OCI-LY3 (cell line): ENCODE measurements around the gene UQCC3.
A peak's percentile ranks its signal among the peaks of the same experiment; 100 is the strongest.

ENCODE experiments used
- H2AFZ ChIP-seq: fragments of 200-600, 300-600 bp; shearing (Covaris generic); 2 replicates; pipeline ENCODE4 v1.6.0; 2014; ENCODE audit warnings: antibody characterized with exemption, low read depth, low read length
- H3K27ac ChIP-seq: fragments of 200-600, 300-600 bp; sonication (generic); 2 replicates; pipeline ENCODE4 v1.5.1; 2014; ENCODE audit warnings: mild to moderate bottlenecking, low read length, moderate library complexity, mixed read lengths
- H3K27me3 ChIP-seq: fragments of 200-600, 300-600 bp; sonication (generic); 2 replicates; pipeline ENCODE4 v1.6.1; 2014; ENCODE audit warnings: low read depth, low read length, mixed read lengths
- H3K36me3 ChIP-seq: fragments of 200-600, 300-600 bp; sonication (generic); replicated peaks from 2 replicates; pipeline ENCODE3; 2014; ENCODE audit warnings: low read depth, low read length, mixed read lengths
- H3K4me1 ChIP-seq: fragments of 300-600, 200-600 bp; sonication (generic); 2 replicates; pipeline ENCODE4 v1.6.1; 2014; ENCODE audit warnings: low read length, mixed read lengths
- H3K4me2 ChIP-seq: fragments of 200-600, 300-600 bp; sonication (generic); 2 replicates; pipeline ENCODE4 v1.6.1; 2014; ENCODE audit warnings: low read length, mixed read lengths
- H3K4me3 ChIP-seq: fragments of 300-600, 200-600 bp; sonication (generic); 2 replicates; pipeline ENCODE4 v1.5.1; 2014; ENCODE audit warnings: antibody characterized with exemption, mild to moderate bottlenecking, low read length, moderate library complexity
- H3K79me2 ChIP-seq: fragments of 300-600, 200-600 bp; shearing (Covaris generic); 2 replicates; pipeline ENCODE4 v1.6.1; 2014; ENCODE audit warnings: mild to moderate bottlenecking, low read length, mixed read lengths
- H3K9ac ChIP-seq: fragments of 300-600, 200-600 bp; shearing (Covaris generic); 2 replicates; pipeline ENCODE4 v1.6.0; 2014; ENCODE audit warnings: mild to moderate bottlenecking, low read length, moderate library complexity
- H3K9me3 ChIP-seq: fragments of 200-600, 300-600 bp; shearing (Covaris generic); 2 replicates; pipeline ENCODE4 v1.6.1; 2014; ENCODE audit warnings: low read length, mixed read lengths; ENCODE audit not compliant: insufficient read depth
- H4K20me1 ChIP-seq: fragments of 200-600, 300-600 bp; sonication (generic); 2 replicates; pipeline ENCODE4 v1.6.1; 2016; ENCODE audit warnings: low read length, mixed read lengths; ENCODE audit not compliant: insufficient read depth
- EZH2phosphoT487 ChIP-seq: fragments of 200-600 bp; shearing (Covaris generic); IDR thresholded peaks from 2 replicates; pipeline ENCODE4 v1.6.1; 2018; ENCODE audit warnings: antibody characterized with exemption, mixed run types, low read depth
- TF ChIP-seq, protein P1 (sequence below): fragments of 200-600, 300-600 bp; sonication (generic); IDR thresholded peaks from 2 replicates; pipeline ENCODE4 v1.5.1; 2014; ENCODE audit warnings: antibody characterized with exemption, low read length, low read depth

UQCC3 gene

GRCh38 chr11:62678433-62678769 is 6.9 kb downstream of the UQCC3 start:
- no peak overlapping the region for H2AFZ ChIP-seq
- peaks cover 19% of the 10 kb centered on the region for H3K4me1 ChIP-seq
- peaks cover 24% of the 10 kb centered on the region for H3K36me3 ChIP-seq
- TF ChIP-seq EZH2phosphoT487 = no peak
- TF ChIP-seq, protein P1, sequence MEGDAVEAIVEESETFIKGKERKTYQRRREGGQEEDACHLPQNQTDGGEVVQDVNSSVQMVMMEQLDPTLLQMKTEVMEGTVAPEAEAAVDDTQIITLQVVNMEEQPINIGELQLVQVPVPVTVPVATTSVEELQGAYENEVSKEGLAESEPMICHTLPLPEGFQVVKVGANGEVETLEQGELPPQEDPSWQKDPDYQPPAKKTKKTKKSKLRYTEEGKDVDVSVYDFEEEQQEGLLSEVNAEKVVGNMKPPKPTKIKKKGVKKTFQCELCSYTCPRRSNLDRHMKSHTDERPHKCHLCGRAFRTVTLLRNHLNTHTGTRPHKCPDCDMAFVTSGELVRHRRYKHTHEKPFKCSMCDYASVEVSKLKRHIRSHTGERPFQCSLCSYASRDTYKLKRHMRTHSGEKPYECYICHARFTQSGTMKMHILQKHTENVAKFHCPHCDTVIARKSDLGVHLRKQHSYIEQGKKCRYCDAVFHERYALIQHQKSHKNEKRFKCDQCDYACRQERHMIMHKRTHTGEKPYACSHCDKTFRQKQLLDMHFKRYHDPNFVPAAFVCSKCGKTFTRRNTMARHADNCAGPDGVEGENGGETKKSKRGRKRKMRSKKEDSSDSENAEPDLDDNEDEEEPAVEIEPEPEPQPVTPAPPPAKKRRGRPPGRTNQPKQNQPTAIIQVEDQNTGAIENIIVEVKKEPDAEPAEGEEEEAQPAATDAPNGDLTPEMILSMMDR = no peak
- peak overlapping the region; percentile 89 for H3K9ac ChIP-seq
- H3K27ac ChIP-seq = peak overlapping the region; percentile 74
- no peaks in the 10 kb centered on the region for H4K20me1 ChIP-seq
- no peaks in the 10 kb centered on the region for H3K27me3 ChIP-seq
- no peaks in the 10 kb centered on the region for H3K9me3 ChIP-seq
- H3K79me2 ChIP-seq = peaks cover 41% of the 10 kb centered on the region
- H3K4me2 ChIP-seq = peak overlapping the region; percentile 97
- H3K4me3 ChIP-seq = peak overlapping the region; percentile 97

DNA sequence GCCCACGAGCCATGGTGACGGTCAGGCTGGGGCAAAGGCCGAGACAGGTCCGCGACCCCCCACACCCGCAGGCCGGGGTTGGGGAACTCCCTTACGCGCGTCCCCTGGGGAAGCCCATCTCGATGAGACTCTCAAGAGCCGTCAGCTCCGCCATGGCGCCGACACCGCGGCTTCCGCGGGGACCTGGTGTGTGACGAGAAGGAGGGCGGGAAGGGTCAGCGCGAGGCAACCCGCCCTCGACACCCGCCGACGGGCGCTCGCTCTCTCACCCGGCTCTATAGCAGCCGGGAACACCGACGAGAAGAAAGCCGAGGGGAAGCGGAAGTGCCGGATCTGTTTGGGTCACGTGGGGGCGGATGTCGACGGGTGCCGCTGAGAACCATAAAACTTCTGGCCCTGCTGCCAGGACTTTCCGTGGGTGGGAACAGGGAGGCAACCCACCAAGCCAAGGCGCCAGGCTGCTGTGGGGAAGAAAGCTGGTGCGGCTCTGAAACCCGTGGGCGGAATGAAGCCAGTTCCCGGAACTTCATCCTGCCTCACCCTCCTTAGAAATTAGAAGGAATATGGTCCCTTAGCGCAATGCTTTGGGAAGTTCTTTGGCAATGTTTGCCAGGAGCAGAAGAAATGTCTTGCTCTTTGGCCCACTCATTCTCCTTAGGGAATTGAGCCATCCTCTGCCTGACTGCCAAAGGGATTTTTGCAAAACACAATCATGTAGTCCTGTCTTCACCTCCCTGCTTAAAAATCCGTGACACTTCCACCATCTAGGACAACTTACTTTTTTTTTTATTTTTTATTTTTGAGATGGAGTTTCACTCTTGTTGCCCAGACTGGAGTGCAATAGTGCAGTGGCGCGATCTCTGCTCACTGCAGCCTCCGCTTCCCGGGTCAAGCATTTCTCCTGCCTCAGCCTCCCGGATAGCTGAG is 7.6 kb downstream of the UQCC3 start, which contains the start of gene UBXN1:
UBXN1 (minus strand) TSS at position 304 of the 927 bp plus-strand sequence; CDS start at position 154, 150 bp downstream.
- Histone ChIP-seq H3K4me1 (peaks cover 19% of the 10 kb centered on the region), H3K4me2 (peak within 1 kb of the TSS; percentile 97), H3K27me3 (no peaks in the 10 kb centered on the region)

GRCh38 chr11:62680825-62681240 is 9.4 kb downstream of the UQCC3 start:
- Histone ChIP-seq H3K79me2 (peaks cover 28% of the 10 kb centered on the region), H2AFZ (peak overlapping the region; percentile 95), H3K9ac (peak overlapping the region; percentile 31; the same call in 1 of the 2 replicates), H3K9me3 (no peaks in the 10 kb centered on the region), H4K20me1 (no peaks in the 10 kb centered on the region), H3K4me2 (peak overlapping the region; percentile 48), H3K36me3 (peaks cover 15% of the 10 kb centered on the region), H3K4me1 (peaks cover 19% of the 10 kb centered on the region), H3K27me3 (no peaks in the 10 kb centered on the region), H3K27ac (peak overlapping the region; percentile 44), H3K4me3 (peak overlapping the region; percentile 56)
- no peak for TF ChIP-seq EZH2phosphoT487
- TF ChIP-seq, protein P1 = peak; percentile 72

More for the DNA sequence above, 7.6 kb downstream of the UQCC3 start, which contains the start of gene UBXN1:
- TF ChIP-seq EZH2phosphoT487 = no peak
- TF ChIP-seq, protein P1 = no peak
- peaks cover 20% of the 10 kb centered on the region for H3K36me3 ChIP-seq
- peak within 1 kb of the TSS; percentile 91 for H2AFZ ChIP-seq
- H4K20me1 ChIP-seq = no peaks in the 10 kb centered on the region
- H3K9ac ChIP-seq = peak within 1 kb of the TSS; percentile 89
- H3K79me2 ChIP-seq = peaks cover 35% of the 10 kb centered on the region
- H3K4me3 ChIP-seq = peak within 1 kb of the TSS; percentile 97
- H3K27ac ChIP-seq = peak within 1 kb of the TSS; percentile 74
- no peaks in the 10 kb centered on the region for H3K9me3 ChIP-seq

GRCh38 chr11:62682518-62682917 is 11.0 kb downstream of the UQCC3 start:
- H3K9ac ChIP-seq = no peak overlapping the region
- TF ChIP-seq EZH2phosphoT487 = no peak
- TF ChIP-seq, protein P1 = no peak
- no peak overlapping the region for H2AFZ ChIP-seq
- H4K20me1 ChIP-seq = no peaks in the 10 kb centered on the region
- no peak overlapping the region for H3K4me2 ChIP-seq
- no peak overlapping the region for H3K4me3 ChIP-seq
- H3K9me3 ChIP-seq = no peaks in the 10 kb centered on the region
- peaks cover 14% of the 10 kb centered on the region for H3K79me2 ChIP-seq
- H3K4me1 ChIP-seq = peaks cover 19% of the 10 kb centered on the region
- peaks cover 1% of the 10 kb centered on the region for H3K36me3 ChIP-seq
- no peaks in the 10 kb centered on the region for H3K27me3 ChIP-seq
- H3K27ac ChIP-seq = no peak overlapping the region
